Measurements from ENCODE around the gene LIPC. TPM values are rescaled to one million over a fixed set of nuclear protein-coding genes. Genes with fewer than 3 reads are reported as not detected.

Gene LIPC
- total and polyA plus RNA-seq, 9 of the 15 experiments (the other 6 are each of a cell fraction or from before 2014, with no cell fraction given) = 0.07 to 0.41 (median 0.11) TPM; not detected in 2

GRCh38 chr15:58392141-58392540, 39.6 kb upstream of the LIPC start (continued):
- TF ChIP-seq SIRT6 (IDR thresholded peaks at IDR 0.05; ENCODE audit: low read depth, low read length) (no peak), ZBTB11 (CRISPR knock-in tag; IDR thresholded peaks at IDR 0.05) (no peak), NR4A1 (CRISPR knock-in tag; IDR thresholded peaks at IDR 0.05) (no peak), NR4A1 (tag; IDR thresholded peaks at IDR 0.05) (0 out of 2 replicates have a peak, but pooled peaks have one; percentile 11), CHD4 (IDR thresholded peaks at IDR 0.05; ENCODE audit: insufficient read depth, insufficient replicate concordance, low read depth, low read length, poor library complexity, severe bottlenecking) (no peak), REST (IDR thresholded peaks at IDR 0.05; ENCODE audit: borderline replicate concordance) (no peak), REST (CRISPR knock-in tag; IDR thresholded peaks at IDR 0.05; ENCODE audit: low read depth) (no peak)
